ENCODE results near the gene CHPF. TPM values are rescaled to one million over a fixed set of nuclear protein-coding genes. Genes with fewer than 3 reads are reported as not detected.

CHPF gene, protein sequence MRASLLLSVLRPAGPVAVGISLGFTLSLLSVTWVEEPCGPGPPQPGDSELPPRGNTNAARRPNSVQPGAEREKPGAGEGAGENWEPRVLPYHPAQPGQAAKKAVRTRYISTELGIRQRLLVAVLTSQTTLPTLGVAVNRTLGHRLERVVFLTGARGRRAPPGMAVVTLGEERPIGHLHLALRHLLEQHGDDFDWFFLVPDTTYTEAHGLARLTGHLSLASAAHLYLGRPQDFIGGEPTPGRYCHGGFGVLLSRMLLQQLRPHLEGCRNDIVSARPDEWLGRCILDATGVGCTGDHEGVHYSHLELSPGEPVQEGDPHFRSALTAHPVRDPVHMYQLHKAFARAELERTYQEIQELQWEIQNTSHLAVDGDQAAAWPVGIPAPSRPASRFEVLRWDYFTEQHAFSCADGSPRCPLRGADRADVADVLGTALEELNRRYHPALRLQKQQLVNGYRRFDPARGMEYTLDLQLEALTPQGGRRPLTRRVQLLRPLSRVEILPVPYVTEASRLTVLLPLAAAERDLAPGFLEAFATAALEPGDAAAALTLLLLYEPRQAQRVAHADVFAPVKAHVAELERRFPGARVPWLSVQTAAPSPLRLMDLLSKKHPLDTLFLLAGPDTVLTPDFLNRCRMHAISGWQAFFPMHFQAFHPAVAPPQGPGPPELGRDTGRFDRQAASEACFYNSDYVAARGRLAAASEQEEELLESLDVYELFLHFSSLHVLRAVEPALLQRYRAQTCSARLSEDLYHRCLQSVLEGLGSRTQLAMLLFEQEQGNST
- total RNA-seq (2022) (81.2 and 105 TPM in 2 replicates), Bru-seq, nascent RNA (percentile 78 among the genes with signal in this experiment), BruChase-seq, experiment 1, labeled RNA remaining after a 6-hour chase (percentile 96 among the genes with signal in this experiment), BruChase-seq, experiment 2, labeled RNA remaining after a 2-hour chase (percentile 82 among the genes with signal in this experiment)
- long read RNA-seq, transcript CHPF-201 (4 exons, 3,013 nt), result major isoform, 354 of 434 reads
- long read RNA-seq, transcript CHPF-202 (2 exons, 1,079 nt), result minor isoform, 19 of 434 reads
- long read RNA-seq, partial matches to known transcripts, result 52 of 434 reads
- long read RNA-seq, other reads (novel, unspliced or antisense), result 7 of 434 reads

DNA sequence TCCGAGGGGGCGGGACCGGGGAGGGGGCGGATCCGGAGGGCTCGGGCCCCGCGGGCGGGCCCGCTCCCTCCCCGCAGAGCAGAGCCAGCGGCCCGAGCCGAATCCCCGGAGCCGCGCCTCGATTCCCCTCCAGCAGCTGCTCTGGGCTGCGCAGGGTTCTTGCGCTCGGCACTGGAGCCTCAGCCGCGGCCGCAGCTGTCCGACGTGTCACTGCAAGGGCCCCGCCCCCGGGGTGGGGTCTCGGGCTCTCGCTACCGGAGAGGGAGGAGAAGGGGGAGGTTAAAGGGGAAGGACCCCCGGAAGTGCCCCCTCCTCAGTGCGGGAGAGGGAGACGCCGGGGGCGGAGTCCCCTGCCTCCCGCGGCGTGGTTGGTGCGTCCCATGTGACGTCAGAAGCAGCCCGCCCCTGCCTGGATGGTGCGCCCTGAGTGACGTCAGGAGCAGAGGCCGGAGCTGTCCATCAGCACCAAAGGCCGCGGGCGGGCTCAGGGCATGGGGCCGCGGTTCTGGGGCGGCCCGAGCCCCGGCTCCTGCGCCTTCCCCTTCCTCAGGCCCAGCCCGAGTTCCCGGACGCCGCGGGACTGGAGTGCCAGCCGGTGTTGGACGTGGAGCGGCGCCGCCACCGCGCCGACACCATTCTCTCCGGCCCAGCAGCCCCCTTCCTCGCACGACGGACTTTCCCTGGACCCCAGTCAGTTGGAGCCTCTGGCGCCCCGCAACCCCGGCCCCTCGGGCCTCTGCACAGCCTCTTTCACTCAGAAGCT, at the start of gene CHPF, which contains the start of gene TMEM198:
Gene CHPF (minus strand): TSS at position 214 of the 763 bp plus-strand sequence. CDS start 271 bp downstream, outside the sequence.
Gene TMEM198 (plus strand): TSS at position 433 of the 763 bp plus-strand sequence. CDS start 700 bp downstream, outside the sequence.
- intact Hi-C loops (cut with micrococcal nuclease), result loop anchor here (1.0 kb wide), 1 partner anchor 142 kb away; no protein-coding TSS in a partner anchor
- Mint-ChIP-seq H3K4me1 (ENCODE audit: insufficient read depth, unreplicated experiment) (peaks cover 12% of the 10 kb centered on the region), H3K9me3 (ENCODE audit: unreplicated experiment) (no peaks in the 10 kb centered on the region), H3K27me3 (ENCODE audit: insufficient read depth, unreplicated experiment) (no peaks in the 10 kb centered on the region), H3K36me3 (ENCODE audit: insufficient read depth, unreplicated experiment) (peaks cover 25% of the 10 kb centered on the region), H3K27ac (ENCODE audit: low read depth, unreplicated experiment) (peak within 1 kb of the TSS; percentile 57), H3K4me3 (ENCODE audit: unreplicated experiment) (peak within 1 kb of the TSS; percentile 75)
- POLR2A ChIA-PET, result interaction anchor here (0.6 to 4.2 kb wide), 25 partner anchors 9 to 367 kb away, joined by 3 to 55 read pairs (median 4); partner anchors contain the start of genes CNPPD1, DNAJB2, GMPPA and INHA
- TF ChIP-seq, protein P1, sequence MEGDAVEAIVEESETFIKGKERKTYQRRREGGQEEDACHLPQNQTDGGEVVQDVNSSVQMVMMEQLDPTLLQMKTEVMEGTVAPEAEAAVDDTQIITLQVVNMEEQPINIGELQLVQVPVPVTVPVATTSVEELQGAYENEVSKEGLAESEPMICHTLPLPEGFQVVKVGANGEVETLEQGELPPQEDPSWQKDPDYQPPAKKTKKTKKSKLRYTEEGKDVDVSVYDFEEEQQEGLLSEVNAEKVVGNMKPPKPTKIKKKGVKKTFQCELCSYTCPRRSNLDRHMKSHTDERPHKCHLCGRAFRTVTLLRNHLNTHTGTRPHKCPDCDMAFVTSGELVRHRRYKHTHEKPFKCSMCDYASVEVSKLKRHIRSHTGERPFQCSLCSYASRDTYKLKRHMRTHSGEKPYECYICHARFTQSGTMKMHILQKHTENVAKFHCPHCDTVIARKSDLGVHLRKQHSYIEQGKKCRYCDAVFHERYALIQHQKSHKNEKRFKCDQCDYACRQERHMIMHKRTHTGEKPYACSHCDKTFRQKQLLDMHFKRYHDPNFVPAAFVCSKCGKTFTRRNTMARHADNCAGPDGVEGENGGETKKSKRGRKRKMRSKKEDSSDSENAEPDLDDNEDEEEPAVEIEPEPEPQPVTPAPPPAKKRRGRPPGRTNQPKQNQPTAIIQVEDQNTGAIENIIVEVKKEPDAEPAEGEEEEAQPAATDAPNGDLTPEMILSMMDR (IDR thresholded peaks at IDR 0.05; ENCODE audit: unreplicated experiment), result no peak
- no TSS peak for BruUV-seq (replicated peaks)
- CTCF ChIA-PET, result interaction anchor here (0.6 to 4.9 kb wide), 8 partner anchors 13 to 146 kb away, joined by 3 to 39 read pairs (median 4); no protein-coding TSS in a partner anchor
- DNase-seq (ENCODE audit: unreplicated experiment), result peak; percentile 98

DNA sequence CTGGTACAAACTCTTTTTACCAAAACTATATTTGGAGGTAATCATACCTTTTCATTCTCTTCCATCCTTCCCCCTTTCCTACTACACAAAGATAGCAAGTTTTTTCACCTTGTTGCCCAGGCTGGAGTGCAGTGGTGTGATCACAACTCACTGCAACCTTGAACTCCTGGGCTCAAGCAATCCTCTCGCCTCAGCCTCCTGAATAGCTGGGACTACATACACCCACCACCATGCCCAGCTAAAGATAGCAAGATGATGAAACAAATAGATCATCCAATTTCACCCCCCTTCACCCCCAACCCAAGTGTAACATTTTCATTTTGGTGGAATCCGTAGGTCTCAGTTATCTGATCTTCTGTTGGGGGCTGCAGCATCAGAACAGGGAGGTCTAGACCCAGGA, 49.5 kb upstream of the CHPF start:
- Mint-ChIP-seq H3K9me3 (ENCODE audit: unreplicated experiment) (no peaks in the 10 kb centered on the region), H3K27me3 (ENCODE audit: insufficient read depth, unreplicated experiment) (no peaks in the 10 kb centered on the region), H3K36me3 (ENCODE audit: insufficient read depth, unreplicated experiment) (no peaks in the 10 kb centered on the region), H3K4me1 (ENCODE audit: insufficient read depth, unreplicated experiment) (no peaks in the 10 kb centered on the region), H3K27ac (ENCODE audit: low read depth, unreplicated experiment) (no peak overlapping the region), H3K4me3 (ENCODE audit: unreplicated experiment) (no peak overlapping the region)
- no TSS peak for BruUV-seq (replicated peaks)
- CTCF ChIA-PET, result interaction anchor here (1.5 to 3.7 kb wide), 2 partner anchors 9 to 33 kb away, joined by 4 to 16 read pairs; no protein-coding TSS in a partner anchor
- TF ChIP-seq, protein P1 (IDR thresholded peaks at IDR 0.05; ENCODE audit: unreplicated experiment), result no peak
- POLR2A ChIA-PET, result interaction anchor here (1.3 kb wide), 1 partner anchor 15 kb away, joined by 3 read pairs; no protein-coding TSS in a partner anchor
- no peak for DNase-seq (ENCODE audit: unreplicated experiment)
- intact Hi-C loops (cut with micrococcal nuclease), result no loop called here

DNA sequence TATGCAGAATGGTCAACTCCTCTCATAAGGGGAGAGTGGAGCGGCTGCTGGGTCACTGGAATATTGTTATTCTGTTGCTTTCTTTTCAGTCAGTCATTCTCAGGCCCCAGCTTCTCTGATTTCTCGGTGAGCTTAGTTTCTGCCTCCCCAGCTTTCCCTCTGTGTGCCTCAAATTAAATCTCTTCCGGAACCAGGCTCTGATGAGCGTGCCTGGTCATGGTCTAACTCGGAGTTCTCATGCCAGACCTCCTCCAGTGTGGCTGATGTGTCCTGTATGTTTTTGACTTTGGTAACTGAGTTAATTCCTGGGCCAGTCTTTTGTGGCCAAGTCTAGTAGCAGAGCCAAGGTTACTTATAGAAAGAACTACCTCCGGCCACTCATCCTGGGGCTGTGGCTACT, 49.1 kb upstream of the CHPF start:
- H3K9me3 Mint-ChIP-seq (ENCODE audit: unreplicated experiment), result no peaks in the 10 kb centered on the region

More for the DNA sequence above, 49.1 kb upstream of the CHPF start:
- H3K27me3 Mint-ChIP-seq (ENCODE audit: insufficient read depth, unreplicated experiment), result no peaks in the 10 kb centered on the region
- ChIA-PET CTCF (interaction anchor here (0.6 to 3.7 kb wide), 3 partner anchors 9 to 1563 kb away, joined by 3 to 16 read pairs (median 4); no protein-coding TSS in a partner anchor), POLR2A (no interaction called here)
- TF ChIP-seq, protein P1 (IDR thresholded peaks at IDR 0.05; ENCODE audit: unreplicated experiment), result no peak
- intact Hi-C loops (cut with micrococcal nuclease), result no loop called here
- H3K4me1 Mint-ChIP-seq (ENCODE audit: insufficient read depth, unreplicated experiment), result no peaks in the 10 kb centered on the region
- BruUV-seq (replicated peaks), result no TSS peak
- no peak for DNase-seq (ENCODE audit: unreplicated experiment)
- H3K36me3 Mint-ChIP-seq (ENCODE audit: insufficient read depth, unreplicated experiment), result no peaks in the 10 kb centered on the region
- H3K27ac Mint-ChIP-seq (ENCODE audit: low read depth, unreplicated experiment), result no peak overlapping the region
- H3K4me3 Mint-ChIP-seq (ENCODE audit: unreplicated experiment), result no peak overlapping the region
